Kidney (tissue), 14 donors: ENCODE measurements around the gene ZNF747. TPM values are rescaled to one million over a fixed set of nuclear protein-coding genes. Genes with fewer than 3 reads are reported as not detected.

Experiments
- DNase-seq, 5 donors: peaks; one replicate each; pipeline ENCODE4 v3.0.0-alpha.2; 2013 to 2020
- FAIRE-seq: peaks from 2 replicates; lab custom pipeline; 2012; peaks lifted over from hg19 to GRCh38; lab: Jason Lieb, UNC
- H3K27ac ChIP-seq, 2 donors: one replicate each; pipeline ENCODE4 v1.7.0; 2013; ENCODE audit warnings: low read depth in 2 of 2, low read length in 2 of 2, inconsistent platforms in 1 of 2
- H3K27me3 ChIP-seq: one replicate; pipeline ENCODE4 v1.7.1; 2013; ENCODE audit warnings: low read length, inconsistent platforms; ENCODE audit not compliant: control insufficient read depth, insufficient read depth
- H3K36me3 ChIP-seq, 3 donors: one replicate each; pipeline versions ENCODE4 v1.7.0 to v1.7.1; 2013; ENCODE audit warnings: low read length in 3 of 3, control low read depth in 1 of 3, inconsistent platforms in 1 of 3; ENCODE audit not compliant: insufficient read depth in 3 of 3, control insufficient read depth in 2 of 3
- H3K4me1 ChIP-seq, 3 donors: one replicate each; pipeline versions ENCODE4 v1.7.0 to v1.7.1; 2013; ENCODE audit warnings: low read length in 3 of 3, inconsistent platforms in 1 of 3, low read depth in 1 of 3; ENCODE audit not compliant: control insufficient read depth in 2 of 3, insufficient read depth in 2 of 3
- H3K4me3 ChIP-seq, 3 donors: one replicate each; pipeline versions ENCODE4 v1.7.0 to v1.8.1; 2013; ENCODE audit warnings: low read length in 3 of 3, control low read depth in 1 of 3, inconsistent platforms in 1 of 3
- H3K9ac ChIP-seq, 3 donors: one replicate each; pipeline versions ENCODE4 v1.7.0 to v1.7.1; 2013; ENCODE audit warnings: low read length in 3 of 3, control low read depth in 1 of 3, inconsistent platforms in 1 of 3
- H3K9me3 ChIP-seq, 3 donors: one replicate each; pipeline versions ENCODE4 v1.7.0 to v1.7.1; 2013; ENCODE audit warnings: low read length in 3 of 3, control low read depth in 1 of 3, inconsistent platforms in 1 of 3; ENCODE audit not compliant: control insufficient read depth in 2 of 3, insufficient read depth in 1 of 3
- CTCF ChIP-seq: IDR thresholded peaks from 3 replicates; pipeline ENCODE4 v1.5.1; 2012; ENCODE audit warnings: mild to moderate bottlenecking, moderate library complexity, borderline replicate concordance; ENCODE audit not compliant: insufficient read depth; ENCODE audit errors: extremely low read depth
- intact Hi-C: fragments of 100-400 bp; cut with DNase I; formaldehyde crosslinking; loops from one replicate; pipeline ENCODE4 v1.11.1; 2022
- polyA plus RNA-seq: library from polyadenylated mRNA; stranded (reverse); fragments of 350-450 nt; fragmentation: Illumina TruSeq; extraction: RNeasy Lipid Tissue Mini Kit (QIAGEN cat#74804); gene quantifications from one replicate; pipeline ENCODE4 v1.2.3, GENCODE V29; 2014; ENCODE audit warnings: low read depth, low replicate concordance; ENCODE audit not compliant: insufficient read depth
- total RNA-seq: library from RNA; stranded (reverse); fragmentation: NEBNext Ultra II Directional; extraction: Animal tissue kit (Norgen Biotek cat#: 25700); gene quantifications from one replicate; pipeline ENCODE4 v1.2.1, GENCODE V29; 2021
- donor health status: control.
- donor health status: control.
- donor health status: control.
- donor health status: control.
- donor health status: control.
- donor health status: DM: yes; HTN: yes; CAD: no.
- donor health status: Normal renal cell carcinoma (clear cell type).

ZNF747 gene
- total and polyA plus RNA-seq, 2 donors from 2014 or later, result 10.1 to 11.6 TPM

- Histone ChIP-seq H3K36me3 (peaks cover 0 to 9% (median 6%) of the 10 kb centered on the region in 3 donors), H3K9me3 (no peaks in the 10 kb centered on the region), H3K27ac (peak overlapping the region; percentile 94 to 95), H3K27me3 (no peaks in the 10 kb centered on the region), H3K4me3 (peak overlapping the region; percentile 51 to 83 (median 71)), H3K9ac (peak overlapping the region; percentile 44 to 81 (median 70)), H3K4me1 (peaks cover 0 to 2% (median 0%) of the 10 kb centered on the region in 3 donors)
- TF ChIP-seq CTCF, result no peak
- intact Hi-C loops, result no loop called here
- peak in 2 of 5 donors; percentile 52 to 75 for DNase-seq
- FAIRE-seq, result no peak
Observed at GRCh38 chr16:30557707-30557956, 23.0 kb upstream of the ZNF747 start.

- H3K4me1 ChIP-seq, result peaks cover 0 to 2% (median 0%) of the 10 kb centered on the region in 3 donors
- H3K9ac ChIP-seq, result no peak overlapping the region
- no peak overlapping the region for H3K4me3 ChIP-seq
- no peak for FAIRE-seq
- H3K36me3 ChIP-seq, result peaks cover 0 to 9% (median 6%) of the 10 kb centered on the region in 3 donors
- H3K27me3 ChIP-seq, result no peaks in the 10 kb centered on the region
- intact Hi-C loops, result no loop called here
- no peak for DNase-seq
- no peak overlapping the region for H3K27ac ChIP-seq
- no peaks in the 10 kb centered on the region for H3K9me3 ChIP-seq
- TF ChIP-seq CTCF, result no peak
Observed at GRCh38 chr16:30556125-30556473, 21.4 kb upstream of the ZNF747 start.

- no peak for TF ChIP-seq CTCF
- no peak overlapping the region for H3K27ac ChIP-seq
- H3K9ac ChIP-seq, result no peak overlapping the region
- H3K4me1 ChIP-seq, result peaks cover 0 to 2% (median 0%) of the 10 kb centered on the region in 3 donors
- no peak overlapping the region for H3K4me3 ChIP-seq
- FAIRE-seq, result no peak
- no peaks in the 10 kb centered on the region for H3K9me3 ChIP-seq
- intact Hi-C loops, result no loop called here
- no peak for DNase-seq
- H3K36me3 ChIP-seq, result peaks cover 0 to 9% (median 6%) of the 10 kb centered on the region in 3 donors
- no peaks in the 10 kb centered on the region for H3K27me3 ChIP-seq
Observed at GRCh38 chr16:30555315-30556124, 20.9 kb upstream of the ZNF747 start.
